Neural progenitor cell (in vitro differentiated cells): ENCODE results near the gene JAKMIP2. TPM values are rescaled to one million over a fixed set of nuclear protein-coding genes. Genes with fewer than 3 reads are reported as not detected.

Experiments used
- DNase-seq: peaks from one replicate; pipeline ENCODE4 v3.0.0-alpha.2; 2016; ENCODE audit warnings: low spot score
- H2AFZ ChIP-seq: fragments of 200-600 bp; sonication (generic); replicated peaks from 2 replicates; pipeline ENCODE4 v1.6.1; 2016; ENCODE audit warnings: antibody characterized with exemption
- H3F3A ChIP-seq: fragments of 200-600 bp; sonication (generic); 2 replicates; pipeline ENCODE4 v1.6.1; 2016; ENCODE audit warnings: antibody characterized with exemption, low read depth
- H3K27ac ChIP-seq: fragments of 200-600 bp; sonication (generic); 2 replicates; pipeline ENCODE4 v1.5.1; 2016; ENCODE audit warnings: mild to moderate bottlenecking
- H3K27me3 ChIP-seq: fragments of 200-600 bp; sonication (generic); 2 replicates; pipeline ENCODE4 v1.6.1; 2016; ENCODE audit warnings: mild to moderate bottlenecking, moderate library complexity
- H3K36me3 ChIP-seq: fragments of 200-600 bp; sonication (generic); 2 replicates; pipeline ENCODE4 v1.5.1; 2016
- H3K4me1 ChIP-seq: fragments of 200-600 bp; sonication (generic); 2 replicates; pipeline ENCODE4 v1.6.1; 2016; ENCODE audit warnings: mixed run types
- H3K4me2 ChIP-seq: fragments of 200-600 bp; sonication (generic); 2 replicates; pipeline ENCODE4 v1.6.1; 2016
- H3K4me3 ChIP-seq: fragments of 200-600 bp; sonication (generic); 2 replicates; pipeline ENCODE4 v1.5.1; 2016
- H3K79me2 ChIP-seq: fragments of 200-600 bp; sonication (generic); 2 replicates; pipeline ENCODE4 v1.6.1; 2016; ENCODE audit warnings: low read depth
- H3K9ac ChIP-seq: fragments of 200-600 bp; sonication (generic); 2 replicates; pipeline ENCODE4 v1.6.1; 2016
- H3K9me3 ChIP-seq: fragments of 200-600 bp; sonication (generic); 2 replicates; pipeline ENCODE4 v1.5.1; 2016; ENCODE audit warnings: low read depth
- H4K20me1 ChIP-seq: fragments of 200-600 bp; sonication (generic); 2 replicates; pipeline ENCODE4 v1.6.1; 2016; ENCODE audit warnings: low read depth
- H3K27ac Mint-ChIP-seq: 3 replicates; pipeline ENCODE4 v1.8.0; 2021; ENCODE audit warnings: mixed read lengths
- H3K27me3 Mint-ChIP-seq: 2 replicates; pipeline ENCODE4 v1.8.0; 2022; ENCODE audit warnings: low read depth, mild to moderate bottlenecking, inconsistent platforms, moderate library complexity, mixed read lengths; ENCODE audit not compliant: insufficient read depth
- H3K36me3 Mint-ChIP-seq: 3 replicates; pipeline ENCODE4 v1.8.0; 2021; ENCODE audit warnings: mixed read lengths
- H3K4me1 Mint-ChIP-seq: 3 replicates; pipeline ENCODE4 v1.8.0; 2021; ENCODE audit warnings: mixed read lengths
- H3K4me3 Mint-ChIP-seq: 3 replicates; pipeline ENCODE4 v1.8.0; 2021; ENCODE audit warnings: mild to moderate bottlenecking, moderate library complexity, mixed read lengths
- H3K9me3 Mint-ChIP-seq: 3 replicates; pipeline ENCODE4 v1.8.0; 2020; ENCODE audit warnings: mixed read lengths
- CTCF ChIP-seq: fragments of 200-600 bp; sonication (generic); IDR thresholded peaks from 2 replicates; pipeline ENCODE4 v1.5.1; 2017; ENCODE audit warnings: antibody characterized with exemption, mild to moderate bottlenecking
- EZH2 ChIP-seq: fragments of 200-600 bp; sonication (generic); IDR thresholded peaks from 2 replicates; pipeline ENCODE4 v1.6.1; 2017; ENCODE audit warnings: antibody characterized with exemption, mild to moderate bottlenecking, moderate library complexity
- EZH2phosphoT487 ChIP-seq: fragments of 200-600 bp; sonication (generic); IDR thresholded peaks from 2 replicates; pipeline ENCODE4 v1.6.1; 2017; ENCODE audit warnings: antibody characterized with exemption
- total RNA-seq: library from RNA; depleted of rRNA; stranded (reverse); fragments of >200 nt; gene quantifications from 2 replicates; pipeline ENCODE4 v1.2.3, GENCODE V29; 2015; ENCODE audit warnings: low replicate concordance

The JAKMIP2 gene
- total RNA-seq, 1 donor from 2014 or later = 8.2 TPM

DNA sequence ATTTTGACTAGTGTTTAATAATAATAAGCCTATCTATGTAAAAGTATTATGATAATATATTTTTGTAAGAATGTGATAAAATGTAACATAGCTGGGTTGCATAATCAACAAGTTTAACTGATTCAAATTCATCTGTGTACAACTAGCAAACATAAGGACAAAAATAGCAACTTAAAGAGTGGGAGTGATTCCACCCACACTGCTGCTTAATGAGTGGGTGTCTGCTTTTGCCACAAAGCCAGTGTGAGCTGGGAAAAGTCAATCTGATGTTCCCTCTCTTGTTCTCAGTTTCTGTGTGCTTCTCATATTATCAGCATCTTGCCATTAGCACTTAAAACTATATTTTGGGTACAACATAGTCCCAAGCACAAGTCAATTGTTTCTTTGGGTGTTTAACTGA lies 161.5 kb downstream of the JAKMIP2 start:
- Histone ChIP-seq H3K9ac (no peak overlapping the region), H3K4me3 (no peak overlapping the region), H3K4me2 (no peak overlapping the region), H3K9me3 (no peaks in the 10 kb centered on the region), H3K4me1 (no peaks in the 10 kb centered on the region), H3K79me2 (peaks cover 17% of the 10 kb centered on the region), H3K27ac (no peak overlapping the region), H2AFZ (no peak overlapping the region), H3K27me3 (no peaks in the 10 kb centered on the region), H4K20me1 (no peaks in the 10 kb centered on the region), H3F3A (peaks cover 18% of the 10 kb centered on the region), H3K36me3 (no peaks in the 10 kb centered on the region)
- H3K27ac Mint-ChIP-seq = no peak overlapping the region
- no peaks in the 10 kb centered on the region for H3K4me1 Mint-ChIP-seq
- no peak for TF ChIP-seq EZH2phosphoT487
- TF ChIP-seq CTCF = no peak
- no peak for TF ChIP-seq EZH2
- H3K36me3 Mint-ChIP-seq = peaks cover 38% of the 10 kb centered on the region
- no peak for DNase-seq
- H3K27me3 Mint-ChIP-seq = no peaks in the 10 kb centered on the region
- H3K9me3 Mint-ChIP-seq = no peaks in the 10 kb centered on the region
- H3K4me3 Mint-ChIP-seq = no peak overlapping the region

DNA sequence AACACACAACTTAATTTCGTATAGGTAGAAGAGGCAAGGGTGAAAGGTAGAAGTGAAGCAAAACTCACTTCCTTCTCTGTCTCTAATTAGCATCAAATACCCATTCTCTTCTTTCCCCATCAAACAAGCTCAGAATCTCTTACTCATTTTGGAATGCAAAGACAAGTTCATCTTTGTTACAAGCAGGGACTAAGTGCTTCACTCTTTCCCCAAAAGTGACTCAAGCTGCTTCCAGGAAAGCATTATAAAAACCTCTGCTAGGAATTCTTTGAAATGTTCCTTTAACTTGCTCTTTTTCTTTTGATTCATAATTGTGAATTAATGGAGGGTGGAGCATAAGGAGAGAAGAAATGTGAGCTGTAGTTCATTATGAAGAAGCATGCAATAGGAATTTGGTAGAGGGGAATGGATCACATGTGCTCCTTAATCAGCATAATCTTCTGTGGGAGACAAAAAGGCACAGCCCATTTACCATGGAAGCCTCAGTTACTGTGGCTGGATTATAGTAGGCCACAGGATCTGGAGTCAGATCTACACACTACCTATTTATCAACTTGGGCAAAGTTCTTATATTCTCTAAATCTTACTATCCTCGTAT lies 163.1 kb downstream of the JAKMIP2 start:
- Mint-ChIP-seq H3K27me3 (no peaks in the 10 kb centered on the region), H3K9me3 (no peaks in the 10 kb centered on the region), H3K27ac (no peak overlapping the region), H3K4me1 (no peaks in the 10 kb centered on the region), H3K4me3 (no peak overlapping the region), H3K36me3 (peaks cover 48% of the 10 kb centered on the region)
- Histone ChIP-seq H3K4me3 (no peak overlapping the region), H3K27me3 (no peaks in the 10 kb centered on the region), H3K9ac (no peak overlapping the region), H2AFZ (no peak overlapping the region), H3K36me3 (no peaks in the 10 kb centered on the region), H3F3A (peaks cover 15% of the 10 kb centered on the region), H3K79me2 (peaks cover 15% of the 10 kb centered on the region), H3K27ac (no peak overlapping the region), H4K20me1 (no peaks in the 10 kb centered on the region), H3K4me1 (no peaks in the 10 kb centered on the region), H3K4me2 (no peak overlapping the region), H3K9me3 (no peaks in the 10 kb centered on the region)
- TF ChIP-seq EZH2 (no peak), CTCF (no peak), EZH2phosphoT487 (no peak)
- DNase-seq = no peak

DNA sequence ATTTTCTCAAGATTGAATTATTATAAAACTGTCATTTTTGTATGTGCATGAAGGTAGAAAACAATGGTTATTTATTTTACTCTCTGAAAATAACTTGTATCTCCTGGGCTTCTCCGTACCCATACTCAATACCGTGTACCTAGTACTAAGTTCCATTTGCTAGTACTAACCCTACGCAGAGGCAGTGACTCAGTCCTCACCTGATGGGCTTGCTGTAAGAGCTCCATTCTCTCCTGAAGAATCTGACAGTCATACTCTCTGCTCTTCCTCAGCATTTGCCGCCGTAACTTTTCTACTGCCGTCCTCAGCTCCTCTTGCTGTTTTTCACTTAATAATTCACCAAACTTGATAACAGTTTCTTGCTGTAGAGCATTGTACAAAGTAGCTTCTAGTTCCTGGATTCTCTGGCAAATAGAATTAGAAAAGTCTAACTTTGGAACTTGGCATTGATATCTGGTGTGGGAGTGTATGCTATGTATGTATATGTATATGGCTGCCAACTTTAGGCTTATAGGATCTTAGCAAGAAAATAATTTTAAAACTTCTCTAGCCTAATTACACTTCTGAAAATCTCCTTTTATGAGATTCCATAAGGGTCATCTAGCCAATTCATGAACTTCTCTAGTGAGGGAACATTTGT lies 164.7 kb downstream of the JAKMIP2 start:
- H3K9ac ChIP-seq = no peak overlapping the region
- no peak overlapping the region for H3K4me3 ChIP-seq
- no peak for TF ChIP-seq EZH2phosphoT487
- TF ChIP-seq EZH2 = no peak
- TF ChIP-seq CTCF = no peak
- no peaks in the 10 kb centered on the region for H3K9me3 ChIP-seq
- no peaks in the 10 kb centered on the region for H4K20me1 ChIP-seq
- DNase-seq = no peak
- no peaks in the 10 kb centered on the region for H3K9me3 Mint-ChIP-seq
- no peaks in the 10 kb centered on the region for H3K36me3 ChIP-seq
- H3K4me2 ChIP-seq = no peak overlapping the region
- no peaks in the 10 kb centered on the region for H3K4me1 Mint-ChIP-seq
- H3K4me1 ChIP-seq = no peaks in the 10 kb centered on the region
- H3K27ac ChIP-seq = no peak overlapping the region
- H3K36me3 Mint-ChIP-seq = peaks cover 51% of the 10 kb centered on the region
- H3F3A ChIP-seq = peaks cover 8% of the 10 kb centered on the region
- no peaks in the 10 kb centered on the region for H3K27me3 Mint-ChIP-seq
- no peak overlapping the region for H3K4me3 Mint-ChIP-seq
- peaks cover 10% of the 10 kb centered on the region for H3K79me2 ChIP-seq
- H3K27ac Mint-ChIP-seq = no peak overlapping the region
- H3K27me3 ChIP-seq = no peaks in the 10 kb centered on the region
- no peak overlapping the region for H2AFZ ChIP-seq
